ENCODE measurements around the gene FGFR3.

The FGFR3 gene

DNA sequence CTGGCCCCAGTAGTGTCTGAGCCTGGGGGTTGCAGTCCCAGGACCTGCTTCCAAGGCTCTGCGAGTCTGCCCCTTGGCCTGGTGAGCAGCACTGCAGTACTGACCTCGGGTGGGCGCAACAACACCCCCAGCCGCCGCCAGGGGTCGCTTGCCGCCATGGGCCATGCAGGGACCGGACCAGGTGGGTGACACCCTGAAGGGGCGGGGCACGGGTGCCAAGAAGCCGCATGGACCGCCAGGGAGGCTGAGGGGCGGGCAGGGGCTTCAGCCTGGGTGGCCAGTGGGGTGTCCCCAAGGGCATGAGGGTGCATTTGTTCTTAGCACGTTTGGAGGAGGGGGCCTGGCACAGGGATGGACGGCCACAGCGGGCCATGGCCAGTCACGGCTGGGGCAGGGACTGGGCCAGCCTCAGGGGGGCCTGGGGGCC lies 46.8 kb upstream of the FGFR3 start:
- Mint-ChIP-seq H3K36me3 (ENCODE audit: low read depth) (peaks cover 21% of the 10 kb centered on the region), H3K4me3 (no peak overlapping the region), H3K9me3 (no peaks in the 10 kb centered on the region), H3K4me1 (no peaks in the 10 kb centered on the region), H3K27ac (no peak overlapping the region), H3K27me3 (ENCODE audit: low read depth, poor library complexity) (peaks cover 4% of the 10 kb centered on the region)
- DNase-seq = peak; percentile 98
- TF ChIP-seq, protein P1, sequence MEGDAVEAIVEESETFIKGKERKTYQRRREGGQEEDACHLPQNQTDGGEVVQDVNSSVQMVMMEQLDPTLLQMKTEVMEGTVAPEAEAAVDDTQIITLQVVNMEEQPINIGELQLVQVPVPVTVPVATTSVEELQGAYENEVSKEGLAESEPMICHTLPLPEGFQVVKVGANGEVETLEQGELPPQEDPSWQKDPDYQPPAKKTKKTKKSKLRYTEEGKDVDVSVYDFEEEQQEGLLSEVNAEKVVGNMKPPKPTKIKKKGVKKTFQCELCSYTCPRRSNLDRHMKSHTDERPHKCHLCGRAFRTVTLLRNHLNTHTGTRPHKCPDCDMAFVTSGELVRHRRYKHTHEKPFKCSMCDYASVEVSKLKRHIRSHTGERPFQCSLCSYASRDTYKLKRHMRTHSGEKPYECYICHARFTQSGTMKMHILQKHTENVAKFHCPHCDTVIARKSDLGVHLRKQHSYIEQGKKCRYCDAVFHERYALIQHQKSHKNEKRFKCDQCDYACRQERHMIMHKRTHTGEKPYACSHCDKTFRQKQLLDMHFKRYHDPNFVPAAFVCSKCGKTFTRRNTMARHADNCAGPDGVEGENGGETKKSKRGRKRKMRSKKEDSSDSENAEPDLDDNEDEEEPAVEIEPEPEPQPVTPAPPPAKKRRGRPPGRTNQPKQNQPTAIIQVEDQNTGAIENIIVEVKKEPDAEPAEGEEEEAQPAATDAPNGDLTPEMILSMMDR (IDR thresholded peaks at IDR 0.05) = peak; percentile 97

DNA sequence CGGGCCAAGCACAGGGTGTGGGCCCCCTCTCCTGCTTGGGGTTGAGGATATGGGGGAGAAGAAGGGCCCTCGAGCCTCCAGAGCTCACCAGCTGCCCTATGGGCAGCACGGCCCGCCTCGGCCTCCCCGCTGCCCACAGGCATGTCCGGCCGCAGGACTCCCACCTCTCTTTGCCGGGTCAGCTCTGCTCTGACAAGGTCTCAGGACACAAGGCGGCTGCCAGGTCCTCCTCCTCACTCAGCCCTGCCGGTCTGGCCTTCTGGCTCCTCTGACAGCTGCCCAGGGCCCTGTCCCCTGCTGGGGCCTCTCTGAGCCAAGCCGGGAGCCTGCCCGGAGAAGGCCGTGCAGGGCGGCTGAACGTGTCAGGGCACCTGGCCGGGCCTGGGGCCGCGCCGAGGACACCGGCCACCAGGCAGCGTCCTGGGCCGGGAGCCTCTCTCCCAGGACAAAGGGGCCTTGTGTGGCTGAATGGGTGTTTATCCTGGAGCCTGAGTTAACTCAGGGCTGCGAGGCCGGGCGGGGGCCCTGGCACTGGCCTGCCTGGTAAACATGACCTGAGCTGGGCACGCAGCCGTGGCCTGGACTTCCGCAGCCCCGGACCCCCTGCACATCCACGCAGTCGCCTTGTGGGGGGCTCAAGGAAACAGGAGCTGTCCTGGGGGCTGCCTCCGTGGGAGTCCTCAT lies 46.0 kb upstream of the FGFR3 start:
- TF ChIP-seq, protein P1 (IDR thresholded peaks at IDR 0.05) = no peak
- Mint-ChIP-seq H3K4me1 (no peaks in the 10 kb centered on the region), H3K9me3 (no peaks in the 10 kb centered on the region), H3K27ac (no peak overlapping the region), H3K4me3 (no peak overlapping the region), H3K27me3 (ENCODE audit: low read depth, poor library complexity) (peaks cover 4% of the 10 kb centered on the region), H3K36me3 (ENCODE audit: low read depth) (peaks cover 13% of the 10 kb centered on the region)
- DNase-seq = no peak

DNA sequence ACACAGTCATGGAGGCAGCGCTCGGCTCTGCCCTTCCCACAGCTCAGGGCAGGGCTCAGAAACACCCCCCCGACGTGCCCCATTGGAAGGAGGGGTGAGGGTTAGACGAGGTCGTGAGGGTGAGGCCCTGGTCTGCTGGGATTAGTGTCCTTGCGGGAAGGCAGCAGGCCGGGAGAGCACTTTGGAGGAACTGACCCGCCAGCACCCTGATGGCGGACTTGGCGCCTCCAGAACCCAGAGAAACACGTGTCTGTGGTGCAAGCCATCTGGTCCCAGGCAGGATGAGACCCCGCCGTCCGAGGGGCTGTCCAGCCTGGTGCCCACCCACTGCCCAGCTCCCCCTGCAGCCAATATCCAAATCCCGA lies 45.5 kb upstream of the FGFR3 start:
- Mint-ChIP-seq H3K27ac (no peak overlapping the region), H3K27me3 (ENCODE audit: low read depth, poor library complexity) (peaks cover 4% of the 10 kb centered on the region), H3K9me3 (no peaks in the 10 kb centered on the region), H3K4me1 (no peaks in the 10 kb centered on the region), H3K36me3 (ENCODE audit: low read depth) (peaks cover 10% of the 10 kb centered on the region), H3K4me3 (no peak overlapping the region)
- no peak for DNase-seq
- TF ChIP-seq, protein P1 (IDR thresholded peaks at IDR 0.05) = no peak

DNA sequence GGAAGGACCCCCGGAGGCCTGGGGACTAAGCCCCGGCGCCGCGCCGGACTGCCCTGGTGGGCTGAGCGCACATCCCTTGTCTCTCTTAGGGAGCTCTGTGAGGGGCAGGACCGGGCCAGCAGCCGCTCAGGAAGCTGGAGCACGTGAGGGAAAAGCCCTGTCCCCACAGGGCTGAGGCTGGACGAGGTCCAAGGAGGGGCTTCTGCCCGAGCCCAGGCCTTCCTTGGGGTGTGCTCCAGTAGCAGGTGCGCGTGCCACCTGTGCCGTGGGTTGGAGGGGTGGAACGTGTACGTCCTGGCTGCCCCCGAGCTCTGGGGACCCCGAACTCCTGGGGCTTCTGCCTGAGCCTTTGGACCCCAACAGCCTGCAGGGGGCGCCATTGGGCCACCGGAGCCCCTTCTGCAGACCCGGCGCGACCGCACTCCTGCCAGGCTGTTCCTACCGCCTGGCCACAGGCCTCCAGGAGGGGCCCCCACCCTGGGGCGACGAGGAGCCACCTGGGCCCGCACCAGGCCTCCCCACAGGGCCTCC lies 44.6 kb upstream of the FGFR3 start:
- no peaks in the 10 kb centered on the region for H3K4me1 Mint-ChIP-seq
- H3K36me3 Mint-ChIP-seq (ENCODE audit: low read depth) = peaks cover 6% of the 10 kb centered on the region
- peaks cover 4% of the 10 kb centered on the region for H3K27me3 Mint-ChIP-seq (ENCODE audit: low read depth, poor library complexity)
- no peaks in the 10 kb centered on the region for H3K9me3 Mint-ChIP-seq
- TF ChIP-seq, protein P1 (IDR thresholded peaks at IDR 0.05) = peak; percentile 85
- DNase-seq = peak; percentile 94
- no peak overlapping the region for H3K27ac Mint-ChIP-seq
- no peak overlapping the region for H3K4me3 Mint-ChIP-seq

DNA sequence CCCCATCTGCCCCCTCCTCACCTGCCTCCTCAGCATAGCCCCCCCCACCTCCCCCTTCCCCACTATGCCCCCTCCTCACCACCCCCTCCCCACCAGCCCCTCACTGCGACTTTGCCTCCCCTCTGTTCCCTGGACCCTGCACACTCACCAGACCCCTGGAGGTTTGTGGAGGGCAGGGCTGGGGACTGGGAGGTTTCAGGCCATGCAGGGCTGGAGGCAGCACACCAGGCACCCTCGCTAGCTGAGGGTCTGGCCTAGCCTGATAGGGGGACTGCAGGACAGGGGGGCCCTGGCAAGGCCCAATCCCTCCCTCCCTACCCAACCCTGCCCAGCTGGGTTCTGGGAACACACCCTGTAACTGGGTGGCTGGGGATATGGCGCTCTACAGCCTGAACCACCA lies 43.7 kb upstream of the FGFR3 start:
- Mint-ChIP-seq H3K4me1 (no peaks in the 10 kb centered on the region), H3K27ac (no peak overlapping the region), H3K4me3 (no peak overlapping the region), H3K36me3 (ENCODE audit: low read depth) (peaks cover 5% of the 10 kb centered on the region), H3K9me3 (no peaks in the 10 kb centered on the region), H3K27me3 (ENCODE audit: low read depth, poor library complexity) (peaks cover 6% of the 10 kb centered on the region)
- TF ChIP-seq, protein P1 (IDR thresholded peaks at IDR 0.05) = no peak
- DNase-seq = no peak

DNA sequence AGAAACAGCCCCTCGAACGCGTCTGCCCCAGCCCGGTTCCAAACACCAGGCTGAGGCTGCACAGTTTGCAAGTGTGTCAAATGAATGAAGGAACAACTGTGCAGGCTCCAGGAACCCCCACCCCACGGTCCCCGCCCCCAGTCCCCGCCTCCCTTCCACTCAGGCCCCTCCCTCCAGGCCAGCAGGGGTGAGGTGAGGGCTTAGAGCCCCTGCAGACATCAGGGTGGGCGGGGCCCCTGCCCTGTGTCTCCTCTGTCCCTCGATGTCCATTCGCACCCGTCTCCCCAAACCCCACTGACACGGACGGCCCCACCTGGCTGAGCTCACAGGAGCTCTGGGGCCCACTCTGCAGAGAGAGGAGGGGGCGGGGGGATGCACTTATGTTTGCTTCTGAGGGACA lies 43.3 kb upstream of the FGFR3 start:
- no peaks in the 10 kb centered on the region for H3K9me3 Mint-ChIP-seq

More for the DNA sequence above, 43.3 kb upstream of the FGFR3 start:
- no peak overlapping the region for H3K27ac Mint-ChIP-seq
- TF ChIP-seq, protein P1 (IDR thresholded peaks at IDR 0.05) = no peak
- no peak for DNase-seq
- H3K27me3 Mint-ChIP-seq (ENCODE audit: low read depth, poor library complexity) = peaks cover 8% of the 10 kb centered on the region
- H3K4me1 Mint-ChIP-seq = no peaks in the 10 kb centered on the region
- no peak overlapping the region for H3K4me3 Mint-ChIP-seq
- H3K36me3 Mint-ChIP-seq (ENCODE audit: low read depth) = peaks cover 3% of the 10 kb centered on the region

Measured in nephron progenitor cell (in vitro differentiated cells).